IMR-90 (cell line): ENCODE measurements around the gene FAIM. TPM values are rescaled to one million over a fixed set of nuclear protein-coding genes. Genes with fewer than 3 reads are reported as not detected.

Source experiments
- ATAC-seq: fragments of 200-7000 bp; cut with Tn5 transposase; 2 replicates; pipeline ENCODE4 v1.9.1; 2020; ENCODE audit warnings: low read depth, mild to moderate bottlenecking, moderate library complexity
- BruUV-seq: library from RNA; stranded (reverse); fragments of 400-500 nt; replicated peaks from 2 replicates; lab custom pipeline; 2021; lab: Mats Ljungman, UMichigan
- CTCF ChIA-PET: fragments of 300-600 bp; formaldehyde crosslinking; extraction: SDS; loops from one replicate; lab custom pipeline; 2021; ENCODE audit warnings: antibody characterized with exemption; lab: Yijun Ruan, JAX
- POLR2A ChIA-PET: fragments of 300-600 bp; sonication (Branson Sonifier 250); formaldehyde crosslinking; loops from one replicate; lab custom pipeline; 2022; ENCODE audit warnings: antibody characterized with exemption; ENCODE audit not compliant: unreplicated experiment; lab: Charles Lee
- DNase-seq: peaks from one replicate; pipeline ENCODE4 v3.0.0; 2013
- H2AFZ ChIP-seq: replicated peaks from 2 replicates; pipeline ENCODE3; 2013; ENCODE audit warnings: low read length, mild to moderate bottlenecking; ENCODE audit not compliant: poor library complexity
- H2AK5ac ChIP-seq: 2 replicates; pipeline ENCODE4 v1.6.1; 2013; ENCODE audit warnings: low read depth, low read length, inconsistent platforms
- H2AK9ac ChIP-seq: replicated peaks from 2 replicates; pipeline ENCODE3; 2013; ENCODE audit warnings: mild to moderate bottlenecking, low read depth, low read length, moderate library complexity; ENCODE audit not compliant: poor library complexity
- H2BK120ac ChIP-seq: 2 replicates; pipeline ENCODE4 v1.6.1; 2013; ENCODE audit warnings: low read depth, low read length, inconsistent platforms
- H2BK15ac ChIP-seq: 3 replicates; pipeline ENCODE4 v1.6.1; 2013; ENCODE audit warnings: low read depth, low read length, inconsistent platforms
- H2BK20ac ChIP-seq: 2 replicates; pipeline ENCODE4 v1.6.1; 2013; ENCODE audit warnings: low read depth, mild to moderate bottlenecking, inconsistent platforms, low read length, moderate library complexity
- H2BK5ac ChIP-seq: 2 replicates; pipeline ENCODE4 v1.6.1; 2013; ENCODE audit warnings: mild to moderate bottlenecking, low read depth, low read length, inconsistent platforms; ENCODE audit not compliant: poor library complexity, severe bottlenecking
- H3K14ac ChIP-seq: replicated peaks from 2 replicates; pipeline ENCODE4 v1.6.1; 2013; ENCODE audit warnings: low read depth, low read length, inconsistent platforms
- H3K18ac ChIP-seq: 2 replicates; pipeline ENCODE4 v1.6.1; 2013; ENCODE audit warnings: low read depth, low read length, control low read depth
- H3K23ac ChIP-seq: 2 replicates; pipeline ENCODE4 v1.6.1; 2013; ENCODE audit warnings: low read depth, low read length, inconsistent platforms
- H3K27ac ChIP-seq: 2 replicates; pipeline ENCODE4 v1.5.1; 2013; ENCODE audit warnings: mild to moderate bottlenecking, control low read depth, low read length; ENCODE audit not compliant: insufficient read depth
- H3K27me3 ChIP-seq: 2 replicates; pipeline ENCODE4 v1.6.1; 2013; ENCODE audit warnings: low read length; ENCODE audit not compliant: control insufficient read depth, insufficient read depth
- H3K36me3 ChIP-seq: 2 replicates; pipeline ENCODE4 v1.6.1; 2013; ENCODE audit warnings: low read length, mixed read lengths; ENCODE audit not compliant: control insufficient read depth, insufficient read depth
- H3K4ac ChIP-seq: 2 replicates; pipeline ENCODE4 v1.6.1; 2013; ENCODE audit warnings: low read depth, low read length, inconsistent platforms
- H3K4me1 ChIP-seq: 2 replicates; pipeline ENCODE4 v1.6.1; 2013; ENCODE audit warnings: low read length, mixed read lengths; ENCODE audit not compliant: control insufficient read depth, insufficient read depth
- H3K4me2 ChIP-seq: 2 replicates; pipeline ENCODE4 v1.6.1; 2013; ENCODE audit warnings: low read depth, mild to moderate bottlenecking, control low read depth, low read length, moderate library complexity
- H3K4me3 ChIP-seq: 2 replicates; pipeline ENCODE4 v1.5.1; 2013; ENCODE audit warnings: low read depth, mild to moderate bottlenecking, control low read depth, low read length, moderate library complexity; ENCODE audit not compliant: insufficient read depth
- H3K56ac ChIP-seq: 2 replicates; pipeline ENCODE4 v1.6.1; 2013; ENCODE audit warnings: low read length, inconsistent platforms; ENCODE audit not compliant: insufficient read depth; ENCODE audit errors: extremely low read depth
- H3K79me1 ChIP-seq, 2 experiments: 2 replicates each; pipeline ENCODE4 v1.6.1; 2013; ENCODE audit warnings: low read length in 2 of 2, inconsistent platforms in 1 of 2, low read depth in 1 of 2
- H3K9ac ChIP-seq: 2 replicates; pipeline ENCODE4 v1.6.1; 2013; ENCODE audit warnings: low read depth, low read length, control low read depth
- H3K9me1 ChIP-seq: 2 replicates; pipeline ENCODE4 v1.6.1; 2013; ENCODE audit warnings: low read length, inconsistent platforms; ENCODE audit not compliant: insufficient read depth
- H3K9me3 ChIP-seq: 2 replicates; pipeline ENCODE4 v1.6.1; 2013; ENCODE audit warnings: low read length; ENCODE audit not compliant: control insufficient read depth, insufficient read depth
- H4K20me1 ChIP-seq: 2 replicates; pipeline ENCODE4 v1.6.1; 2013; ENCODE audit warnings: low read length, inconsistent platforms; ENCODE audit not compliant: insufficient read depth
- H4K5ac ChIP-seq: 2 replicates; pipeline ENCODE4 v1.6.1; 2013; ENCODE audit warnings: mild to moderate bottlenecking, low read depth, low read length, control low read depth
- H4K8ac ChIP-seq, 2 experiments: 2 replicates each; pipeline ENCODE4 v1.6.1; 2013; ENCODE audit warnings: low read depth in 2 of 2, low read length in 2 of 2, control low read depth in 1 of 2, inconsistent platforms in 1 of 2
- H4K91ac ChIP-seq: 2 replicates; pipeline ENCODE4 v1.6.1; 2013; ENCODE audit warnings: low read depth, low read length, inconsistent platforms; ENCODE audit not compliant: insufficient read depth
- BHLHE40 ChIP-seq: fragments of 150-350 bp; IDR thresholded peaks from 2 replicates; pipeline ENCODE4 v1.6.1; 2016; ENCODE audit warnings: mild to moderate bottlenecking, low read depth, low read length
- FOS ChIP-seq: fragments of 150-350 bp; IDR thresholded peaks from 2 replicates; pipeline ENCODE4 v1.6.1; 2016; ENCODE audit warnings: low read depth, low read length
- WGBS, 2 experiments: methylation state at CpG; one replicate each; pipeline versions ENCODE4 v1.1.5 to v1.1.7; 2013; ENCODE audit warnings: missing lambda C conversion rate in 2 of 2; ENCODE audit not compliant: insufficient read length in 1 of 2; ENCODE audit errors: extremely low coverage in 2 of 2; 5-methylcytosine and 5-hydroxymethylcytosine counted together
- dilution Hi-C: fragments of 300-500 bp; cut with HindIII; formaldehyde crosslinking; loops from one replicate; pipeline ENCODE4 v1.14.3; 2018; ENCODE audit warnings: low sequenced_read_pairs; ENCODE audit not compliant: unreplicated experiment
- in situ Hi-C: fragments of 300-500 bp; cut with MboI; formaldehyde crosslinking; loops from 3 replicates; pipeline ENCODE4 v1.14.3; 2019; ENCODE audit warnings: low sequenced_read_pairs, inconsistent platforms, mixed read lengths
- intact Hi-C: fragments of 100-400 bp; cut with micrococcal nuclease; formaldehyde crosslinking; loops from 2 replicates; pipeline ENCODE4 v1.10.0; 2022
- polyA plus RNA-seq, 3 experiments: library from polyadenylated mRNA; depleted of rRNA; stranded (reverse); fragments of >200 nt; gene quantifications; 2 replicates each; pipeline ENCODE4 v1.2.3, GENCODE V29; 2012; ENCODE audit warnings: low replicate concordance in 1 of 3
- total RNA-seq: library from RNA; depleted of rRNA; stranded (reverse); fragments of >200 nt; gene quantifications from 2 replicates; pipeline ENCODE4 v1.2.3, GENCODE V29; 2012

The FAIM gene
- total and polyA plus RNA-seq, 2 of the 4 experiments (the other 2 are of a cell fraction) = 2.5 to 3.4 TPM

- H4K5ac ChIP-seq = no peak overlapping the region
- no peak overlapping the region for H3K4ac ChIP-seq
- DNase-seq (peak; percentile 79), ATAC-seq (peak; percentile 77)
- no peak overlapping the region for H2BK120ac ChIP-seq
- no TSS peak for BruUV-seq
- no peaks in the 10 kb centered on the region for H4K20me1 ChIP-seq
- H3K79me1 ChIP-seq = no peaks in the 10 kb centered on the region
- H2AK5ac ChIP-seq = no peak overlapping the region
- no CpG with 5 or more reads among the region's 3 CpGs for WGBS, 2 experiments
- H2BK20ac ChIP-seq = no peak overlapping the region
- dilution Hi-C loops = no loop called here
- H3K9me1 ChIP-seq = no peaks in the 10 kb centered on the region; the same call in 1 of the 2 replicates
- no peak overlapping the region for H3K4me3 ChIP-seq
- no peaks in the 10 kb centered on the region for H3K36me3 ChIP-seq
- H2BK5ac ChIP-seq = no peak overlapping the region
- no peak overlapping the region for H3K9ac ChIP-seq
- H2AFZ ChIP-seq = no peak overlapping the region
- no peak overlapping the region for H3K56ac ChIP-seq
- no peak overlapping the region for H4K8ac ChIP-seq
- intact Hi-C loops = no loop called here
- H3K18ac ChIP-seq = no peak overlapping the region
- H3K14ac ChIP-seq = no peak overlapping the region
- no peaks in the 10 kb centered on the region for H3K27me3 ChIP-seq
- no peak overlapping the region for H2AK9ac ChIP-seq
- ChIA-PET CTCF (interaction anchor here (0.6 to 0.9 kb wide), 2 partner anchors 11 to 339 kb away, joined by 3 to 5 read pairs; no protein-coding TSS in a partner anchor), POLR2A (no interaction called here)
- TF ChIP-seq FOS (peak; percentile 52; the same call in 1 of the 2 replicates), BHLHE40 (no peak)
- in situ Hi-C loops = no loop called here
- 0 out of 2 replicates have a peak, but pooled peaks cover 2% of the 10 kb centered on the region for H3K4me1 ChIP-seq
- H3K27ac ChIP-seq = no peak overlapping the region
- H4K91ac ChIP-seq = no peak overlapping the region
- H3K23ac ChIP-seq = no peak overlapping the region
- no peak overlapping the region for H2BK15ac ChIP-seq
- H3K4me2 ChIP-seq = no peak overlapping the region
- H3K9me3 ChIP-seq = no peaks in the 10 kb centered on the region
These were observed 17.3 kb downstream of the FAIM start for GRCh38 chr3:138625707-138626365.
